ENCODE results near the gene SKAP1.

DNA sequence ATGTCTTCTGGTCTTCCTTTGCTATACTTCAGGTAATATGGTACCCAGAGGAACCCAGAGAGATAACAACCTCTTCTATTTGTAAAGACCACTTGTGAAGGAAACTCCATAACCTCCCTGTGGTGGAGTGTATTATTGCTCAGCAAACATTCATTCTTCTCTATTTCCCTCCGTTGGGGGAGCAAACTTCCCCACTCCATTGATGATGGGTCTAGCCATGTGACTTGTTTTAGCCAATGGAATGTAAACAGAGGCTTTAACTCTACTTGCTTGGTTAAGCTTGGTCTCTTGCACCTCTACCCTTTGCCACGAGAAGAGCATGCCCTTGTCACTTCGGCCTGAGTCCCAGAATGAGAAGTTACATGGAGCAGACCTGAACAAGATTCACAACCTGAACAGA, 30.0 kb upstream of the SKAP1 start:
- TF ChIP-seq, protein P1, sequence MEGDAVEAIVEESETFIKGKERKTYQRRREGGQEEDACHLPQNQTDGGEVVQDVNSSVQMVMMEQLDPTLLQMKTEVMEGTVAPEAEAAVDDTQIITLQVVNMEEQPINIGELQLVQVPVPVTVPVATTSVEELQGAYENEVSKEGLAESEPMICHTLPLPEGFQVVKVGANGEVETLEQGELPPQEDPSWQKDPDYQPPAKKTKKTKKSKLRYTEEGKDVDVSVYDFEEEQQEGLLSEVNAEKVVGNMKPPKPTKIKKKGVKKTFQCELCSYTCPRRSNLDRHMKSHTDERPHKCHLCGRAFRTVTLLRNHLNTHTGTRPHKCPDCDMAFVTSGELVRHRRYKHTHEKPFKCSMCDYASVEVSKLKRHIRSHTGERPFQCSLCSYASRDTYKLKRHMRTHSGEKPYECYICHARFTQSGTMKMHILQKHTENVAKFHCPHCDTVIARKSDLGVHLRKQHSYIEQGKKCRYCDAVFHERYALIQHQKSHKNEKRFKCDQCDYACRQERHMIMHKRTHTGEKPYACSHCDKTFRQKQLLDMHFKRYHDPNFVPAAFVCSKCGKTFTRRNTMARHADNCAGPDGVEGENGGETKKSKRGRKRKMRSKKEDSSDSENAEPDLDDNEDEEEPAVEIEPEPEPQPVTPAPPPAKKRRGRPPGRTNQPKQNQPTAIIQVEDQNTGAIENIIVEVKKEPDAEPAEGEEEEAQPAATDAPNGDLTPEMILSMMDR (conservative IDR thresholded peaks at IDR 0.05; ENCODE audit: low read length) = no peak
- TF ChIP-seq EZH2phosphoT487 (IDR thresholded peaks at IDR 0.05; ENCODE audit: borderline replicate concordance) = no peak
